Neural progenitor cell (in vitro differentiated cells): ENCODE data around the gene FAM131C. TPM values are rescaled to one million over a fixed set of nuclear protein-coding genes. Genes with fewer than 3 reads are reported as not detected.

Experiments
- DNase-seq: peaks from one replicate; pipeline ENCODE4 v3.0.0-alpha.2; 2016; ENCODE audit warnings: low spot score
- H2AFZ ChIP-seq: fragments of 200-600 bp; sonication (generic); replicated peaks from 2 replicates; pipeline ENCODE4 v1.6.1; 2016; ENCODE audit warnings: antibody characterized with exemption
- H3F3A ChIP-seq: fragments of 200-600 bp; sonication (generic); 2 replicates; pipeline ENCODE4 v1.6.1; 2016; ENCODE audit warnings: antibody characterized with exemption, low read depth
- H3K27ac ChIP-seq: fragments of 200-600 bp; sonication (generic); 2 replicates; pipeline ENCODE4 v1.5.1; 2016; ENCODE audit warnings: mild to moderate bottlenecking
- H3K27me3 ChIP-seq: fragments of 200-600 bp; sonication (generic); 2 replicates; pipeline ENCODE4 v1.6.1; 2016; ENCODE audit warnings: mild to moderate bottlenecking, moderate library complexity
- H3K36me3 ChIP-seq: fragments of 200-600 bp; sonication (generic); 2 replicates; pipeline ENCODE4 v1.5.1; 2016
- H3K4me1 ChIP-seq: fragments of 200-600 bp; sonication (generic); 2 replicates; pipeline ENCODE4 v1.6.1; 2016; ENCODE audit warnings: mixed run types
- H3K4me2 ChIP-seq: fragments of 200-600 bp; sonication (generic); 2 replicates; pipeline ENCODE4 v1.6.1; 2016
- H3K4me3 ChIP-seq: fragments of 200-600 bp; sonication (generic); 2 replicates; pipeline ENCODE4 v1.5.1; 2016
- H3K79me2 ChIP-seq: fragments of 200-600 bp; sonication (generic); 2 replicates; pipeline ENCODE4 v1.6.1; 2016; ENCODE audit warnings: low read depth
- H3K9ac ChIP-seq: fragments of 200-600 bp; sonication (generic); 2 replicates; pipeline ENCODE4 v1.6.1; 2016
- H3K9me3 ChIP-seq: fragments of 200-600 bp; sonication (generic); 2 replicates; pipeline ENCODE4 v1.5.1; 2016; ENCODE audit warnings: low read depth
- H4K20me1 ChIP-seq: fragments of 200-600 bp; sonication (generic); 2 replicates; pipeline ENCODE4 v1.6.1; 2016; ENCODE audit warnings: low read depth
- H3K27ac Mint-ChIP-seq: 3 replicates; pipeline ENCODE4 v1.8.0; 2021; ENCODE audit warnings: mixed read lengths
- H3K27me3 Mint-ChIP-seq: 2 replicates; pipeline ENCODE4 v1.8.0; 2022; ENCODE audit warnings: low read depth, mild to moderate bottlenecking, inconsistent platforms, moderate library complexity, mixed read lengths; ENCODE audit not compliant: insufficient read depth
- H3K36me3 Mint-ChIP-seq: 3 replicates; pipeline ENCODE4 v1.8.0; 2021; ENCODE audit warnings: mixed read lengths
- H3K4me1 Mint-ChIP-seq: 3 replicates; pipeline ENCODE4 v1.8.0; 2021; ENCODE audit warnings: mixed read lengths
- H3K4me3 Mint-ChIP-seq: 3 replicates; pipeline ENCODE4 v1.8.0; 2021; ENCODE audit warnings: mild to moderate bottlenecking, moderate library complexity, mixed read lengths
- H3K9me3 Mint-ChIP-seq: 3 replicates; pipeline ENCODE4 v1.8.0; 2020; ENCODE audit warnings: mixed read lengths
- EZH2 ChIP-seq: fragments of 200-600 bp; sonication (generic); IDR thresholded peaks from 2 replicates; pipeline ENCODE4 v1.6.1; 2017; ENCODE audit warnings: antibody characterized with exemption, mild to moderate bottlenecking, moderate library complexity
- EZH2phosphoT487 ChIP-seq: fragments of 200-600 bp; sonication (generic); IDR thresholded peaks from 2 replicates; pipeline ENCODE4 v1.6.1; 2017; ENCODE audit warnings: antibody characterized with exemption
- total RNA-seq: library from RNA; depleted of rRNA; stranded (reverse); fragments of >200 nt; gene quantifications from 2 replicates; pipeline ENCODE4 v1.2.3, GENCODE V29; 2015; ENCODE audit warnings: low replicate concordance
- TF ChIP-seq, protein P1 (sequence below): fragments of 200-600 bp; sonication (generic); IDR thresholded peaks from 2 replicates; pipeline ENCODE4 v1.5.1; 2017; ENCODE audit warnings: antibody characterized with exemption, mild to moderate bottlenecking

Gene FAM131C
- total RNA-seq, 1 donor from 2014 or later = 0.13 TPM

DNA sequence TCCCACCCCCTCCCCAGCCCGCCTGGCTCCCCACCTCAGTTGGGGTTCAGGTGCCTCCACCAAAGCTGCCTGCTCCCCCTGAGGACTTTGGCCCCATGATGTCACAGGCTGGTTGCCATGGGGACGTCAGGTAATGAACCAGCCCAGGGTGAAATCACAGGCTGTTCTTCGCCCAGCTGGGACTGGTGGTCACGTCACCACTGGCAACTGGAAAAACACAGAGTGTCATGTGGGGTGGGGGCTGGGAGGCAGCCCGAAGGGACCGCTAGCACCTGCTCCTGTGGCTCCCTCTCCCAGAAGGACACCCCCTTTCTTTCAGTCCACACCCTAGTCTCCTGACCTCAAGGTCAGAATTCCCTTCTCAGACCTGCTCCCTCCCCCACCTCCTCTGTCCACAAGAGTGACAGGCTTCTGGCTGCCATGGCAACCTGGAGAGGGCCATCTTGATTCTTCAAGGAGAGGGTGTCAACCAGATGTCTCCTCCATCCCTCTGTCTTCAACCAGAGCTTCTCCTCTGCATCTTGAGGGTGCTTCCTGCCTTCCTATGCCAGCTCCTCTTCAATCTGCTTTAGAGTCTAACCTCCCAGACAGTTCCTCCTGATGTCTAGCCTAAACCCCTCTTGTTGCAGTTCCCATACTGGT lies 6.2 kb downstream of the FAM131C start:
- Histone ChIP-seq H3K4me2 (peak overlapping the region; percentile 45), H3K36me3 (no peaks in the 10 kb centered on the region), H3K9me3 (no peaks in the 10 kb centered on the region), H3K27ac (no peak overlapping the region), H3K27me3 (peaks cover 9% of the 10 kb centered on the region), H3F3A (peaks cover 7% of the 10 kb centered on the region), H3K4me1 (peaks cover 31% of the 10 kb centered on the region), H3K9ac (no peak overlapping the region), H3K79me2 (no peaks in the 10 kb centered on the region), H3K4me3 (no peak overlapping the region), H2AFZ (no peak overlapping the region), H4K20me1 (no peaks in the 10 kb centered on the region)
- Mint-ChIP-seq H3K27ac (peak overlapping the region; percentile 97), H3K27me3 (peaks cover 20% of the 10 kb centered on the region), H3K4me3 (peak overlapping the region; percentile 74), H3K4me1 (peaks cover 57% of the 10 kb centered on the region), H3K9me3 (no peaks in the 10 kb centered on the region), H3K36me3 (no peaks in the 10 kb centered on the region)
- DNase-seq = peak; percentile 59
- TF ChIP-seq, protein P1, sequence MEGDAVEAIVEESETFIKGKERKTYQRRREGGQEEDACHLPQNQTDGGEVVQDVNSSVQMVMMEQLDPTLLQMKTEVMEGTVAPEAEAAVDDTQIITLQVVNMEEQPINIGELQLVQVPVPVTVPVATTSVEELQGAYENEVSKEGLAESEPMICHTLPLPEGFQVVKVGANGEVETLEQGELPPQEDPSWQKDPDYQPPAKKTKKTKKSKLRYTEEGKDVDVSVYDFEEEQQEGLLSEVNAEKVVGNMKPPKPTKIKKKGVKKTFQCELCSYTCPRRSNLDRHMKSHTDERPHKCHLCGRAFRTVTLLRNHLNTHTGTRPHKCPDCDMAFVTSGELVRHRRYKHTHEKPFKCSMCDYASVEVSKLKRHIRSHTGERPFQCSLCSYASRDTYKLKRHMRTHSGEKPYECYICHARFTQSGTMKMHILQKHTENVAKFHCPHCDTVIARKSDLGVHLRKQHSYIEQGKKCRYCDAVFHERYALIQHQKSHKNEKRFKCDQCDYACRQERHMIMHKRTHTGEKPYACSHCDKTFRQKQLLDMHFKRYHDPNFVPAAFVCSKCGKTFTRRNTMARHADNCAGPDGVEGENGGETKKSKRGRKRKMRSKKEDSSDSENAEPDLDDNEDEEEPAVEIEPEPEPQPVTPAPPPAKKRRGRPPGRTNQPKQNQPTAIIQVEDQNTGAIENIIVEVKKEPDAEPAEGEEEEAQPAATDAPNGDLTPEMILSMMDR = no peak

- H3K36me3 Mint-ChIP-seq = no peaks in the 10 kb centered on the region
- Histone ChIP-seq H3K27ac (no peak overlapping the region), H3K27me3 (no peaks in the 10 kb centered on the region), H2AFZ (no peak overlapping the region), H3K4me1 (peaks cover 31% of the 10 kb centered on the region), H3K9ac (no peak overlapping the region), H3K4me3 (no peak overlapping the region), H3K4me2 (no peak overlapping the region), H3F3A (peaks cover 5% of the 10 kb centered on the region), H4K20me1 (no peaks in the 10 kb centered on the region), H3K36me3 (no peaks in the 10 kb centered on the region), H3K79me2 (no peaks in the 10 kb centered on the region), H3K9me3 (no peaks in the 10 kb centered on the region)
- no peak for TF ChIP-seq EZH2phosphoT487
- no peak for TF ChIP-seq EZH2
- TF ChIP-seq, protein P1 = no peak
- H3K27me3 Mint-ChIP-seq = peaks cover 20% of the 10 kb centered on the region
- no peak overlapping the region for H3K27ac Mint-ChIP-seq
- no peak for DNase-seq
- no peaks in the 10 kb centered on the region for H3K9me3 Mint-ChIP-seq
- H3K4me1 Mint-ChIP-seq = peaks cover 57% of the 10 kb centered on the region
- no peak overlapping the region for H3K4me3 Mint-ChIP-seq
Observed at GRCh38 chr1:16066245-16066644, 7.2 kb downstream of the FAM131C start.

DNA sequence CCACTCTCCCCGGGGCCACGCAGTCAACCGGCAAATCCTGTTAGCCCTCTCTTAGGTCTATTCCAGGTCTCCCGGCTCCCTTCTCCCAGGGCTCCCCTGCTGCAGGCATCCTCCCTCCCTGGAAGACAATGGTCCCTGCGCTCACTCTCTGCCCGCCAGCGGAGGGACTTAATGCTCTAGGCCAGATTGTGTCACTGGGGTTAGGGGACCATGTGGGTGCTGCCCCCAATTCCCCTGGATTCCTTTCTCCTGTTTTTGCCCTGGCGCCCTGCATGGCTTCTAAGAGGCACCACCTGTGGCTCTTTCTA lies 8.2 kb downstream of the FAM131C start:
- Mint-ChIP-seq H3K27me3 (peaks cover 20% of the 10 kb centered on the region), H3K27ac (peak overlapping the region; percentile 74), H3K4me1 (peaks cover 57% of the 10 kb centered on the region), H3K9me3 (no peaks in the 10 kb centered on the region), H3K4me3 (peak overlapping the region; percentile 33), H3K36me3 (no peaks in the 10 kb centered on the region)
- DNase-seq = peak; percentile 50
- H3K9ac ChIP-seq = no peak overlapping the region
- no peaks in the 10 kb centered on the region for H3K27me3 ChIP-seq
- no peaks in the 10 kb centered on the region for H3K9me3 ChIP-seq
- no peaks in the 10 kb centered on the region for H3K79me2 ChIP-seq
- H3K4me1 ChIP-seq = peaks cover 31% of the 10 kb centered on the region
- H3F3A ChIP-seq = peaks cover 5% of the 10 kb centered on the region
- H3K4me3 ChIP-seq = no peak overlapping the region
- TF ChIP-seq, protein P1 = no peak
- no peak for TF ChIP-seq EZH2phosphoT487
- no peak for TF ChIP-seq EZH2
- H4K20me1 ChIP-seq = no peaks in the 10 kb centered on the region
- no peaks in the 10 kb centered on the region for H3K36me3 ChIP-seq
- H3K27ac ChIP-seq = no peak overlapping the region
- peak overlapping the region; percentile 39 for H3K4me2 ChIP-seq
- H2AFZ ChIP-seq = no peak overlapping the region
